HUES64 (cell line): ENCODE measurements around the gene KLHL30.

Experiments
- H3K27ac ChIP-seq: 2 replicates; pipeline ENCODE4 v1.7.0; 2013; ENCODE audit warnings: low read depth, low read length, inconsistent platforms
- H3K27me3 ChIP-seq: 2 replicates; pipeline ENCODE4 v1.6.1; 2013; ENCODE audit warnings: mild to moderate bottlenecking, low read length; ENCODE audit not compliant: insufficient read depth
- H3K36me3 ChIP-seq: 2 replicates; pipeline ENCODE4 v1.6.1; 2013; ENCODE audit warnings: mild to moderate bottlenecking, low read length; ENCODE audit not compliant: insufficient read depth
- H3K4me1 ChIP-seq: 2 replicates; pipeline ENCODE4 v1.6.1; 2013; ENCODE audit warnings: mild to moderate bottlenecking, low read length, moderate library complexity; ENCODE audit not compliant: insufficient read depth
- H3K4me3 ChIP-seq: 2 replicates; pipeline ENCODE4 v1.5.1; 2013; ENCODE audit warnings: mild to moderate bottlenecking, low read length, moderate library complexity
- H3K9ac ChIP-seq: 2 replicates; pipeline ENCODE4 v1.6.1; 2013; ENCODE audit warnings: mild to moderate bottlenecking, low read depth, low read length
- H3K9me3 ChIP-seq: 2 replicates; pipeline ENCODE4 v1.6.1; 2013; ENCODE audit warnings: low read depth, low read length; ENCODE audit not compliant: insufficient read depth
- WGBS: fragments of 150-250, 120-280 bp; methylation state at CpG from one replicate; pipeline ENCODE4 v1.1.7; 2013; ENCODE audit warnings: missing lambda C conversion rate; 5-methylcytosine and 5-hydroxymethylcytosine counted together

Gene KLHL30

GRCh38 chr2:238172439-238172838, 34.0 kb downstream of the KLHL30 start:
- no peaks in the 10 kb centered on the region for H3K4me1 ChIP-seq

GRCh38 chr2:238173692-238174091, 35.2 kb downstream of the KLHL30 start:
- H3K4me3 ChIP-seq, result no peak overlapping the region
- no peak overlapping the region for H3K27ac ChIP-seq
- H3K27me3 ChIP-seq, result no peaks in the 10 kb centered on the region
- no peaks in the 10 kb centered on the region for H3K4me1 ChIP-seq
- H3K9ac ChIP-seq, result no peak overlapping the region
- 91% methylated on average over 2 of the region's 2 CpGs for WGBS
- no peaks in the 10 kb centered on the region for H3K9me3 ChIP-seq
- H3K36me3 ChIP-seq, result peaks cover 72% of the 10 kb centered on the region

More at GRCh38 chr2:238172439-238172838, 34.0 kb downstream of the KLHL30 start:
- H3K36me3 ChIP-seq, result peaks cover 60% of the 10 kb centered on the region
- H3K27me3 ChIP-seq, result no peaks in the 10 kb centered on the region
- H3K9me3 ChIP-seq, result no peaks in the 10 kb centered on the region
- WGBS, result 93% methylated on average over 14 of the region's 14 CpGs
- no peak overlapping the region for H3K9ac ChIP-seq
- H3K4me3 ChIP-seq, result no peak overlapping the region
- no peak overlapping the region for H3K27ac ChIP-seq

- 97% methylated on average over 8 of the region's 8 CpGs for WGBS
- H3K4me3 ChIP-seq, result no peak overlapping the region
- H3K9ac ChIP-seq, result no peak overlapping the region
- H3K36me3 ChIP-seq, result peaks cover 74% of the 10 kb centered on the region
- H3K9me3 ChIP-seq, result no peaks in the 10 kb centered on the region
- H3K27ac ChIP-seq, result no peak overlapping the region
- no peaks in the 10 kb centered on the region for H3K27me3 ChIP-seq
- H3K4me1 ChIP-seq, result no peaks in the 10 kb centered on the region
Measured at GRCh38 chr2:238174291-238174690, 35.8 kb downstream of the KLHL30 start.

- Histone ChIP-seq H3K4me3 (no peak overlapping the region), H3K27me3 (no peaks in the 10 kb centered on the region), H3K9me3 (no peaks in the 10 kb centered on the region), H3K9ac (no peak overlapping the region), H3K36me3 (peaks cover 75% of the 10 kb centered on the region), H3K27ac (no peak overlapping the region), H3K4me1 (no peaks in the 10 kb centered on the region)
- 91% methylated on average over 3 of the region's 3 CpGs for WGBS
Measured at GRCh38 chr2:238174701-238175100, 36.2 kb downstream of the KLHL30 start.

- peaks cover 81% of the 10 kb centered on the region for H3K36me3 ChIP-seq
- H3K4me3 ChIP-seq, result no peak overlapping the region
- no peaks in the 10 kb centered on the region for H3K9me3 ChIP-seq
- H3K27me3 ChIP-seq, result no peaks in the 10 kb centered on the region
- H3K9ac ChIP-seq, result no peak overlapping the region
- no peak overlapping the region for H3K27ac ChIP-seq
- no peaks in the 10 kb centered on the region for H3K4me1 ChIP-seq
Measured at GRCh38 chr2:238176613-238177012, 38.1 kb downstream of the KLHL30 start.

GRCh38 chr2:238180554-238180953, 42.1 kb downstream of the KLHL30 start:
- no peak overlapping the region for H3K9ac ChIP-seq
- no peak overlapping the region for H3K27ac ChIP-seq
- H3K9me3 ChIP-seq, result no peaks in the 10 kb centered on the region
- WGBS, result 99% methylated on average over 5 of the region's 5 CpGs
- H3K36me3 ChIP-seq, result peaks cover 91% of the 10 kb centered on the region
- no peaks in the 10 kb centered on the region for H3K4me1 ChIP-seq
- H3K4me3 ChIP-seq, result no peak overlapping the region
- no peaks in the 10 kb centered on the region for H3K27me3 ChIP-seq

- Histone ChIP-seq H3K27ac (no peak overlapping the region), H3K4me3 (no peak overlapping the region), H3K27me3 (no peaks in the 10 kb centered on the region), H3K4me1 (no peaks in the 10 kb centered on the region), H3K36me3 (peaks cover 98% of the 10 kb centered on the region), H3K9me3 (no peaks in the 10 kb centered on the region), H3K9ac (no peak overlapping the region)
- 93% methylated on average over 6 of the region's 6 CpGs for WGBS
Measured at GRCh38 chr2:238182362-238182761, 43.9 kb downstream of the KLHL30 start.

- Histone ChIP-seq H3K36me3 (peaks cover 98% of the 10 kb centered on the region), H3K9ac (no peak overlapping the region), H3K27ac (no peak overlapping the region), H3K27me3 (no peaks in the 10 kb centered on the region), H3K4me3 (no peak overlapping the region), H3K4me1 (no peaks in the 10 kb centered on the region), H3K9me3 (no peaks in the 10 kb centered on the region)
- 98% methylated on average over 4 of the region's 4 CpGs for WGBS
Measured at GRCh38 chr2:238183821-238184220, 45.4 kb downstream of the KLHL30 start.

- 97% methylated on average over 17 of the region's 17 CpGs for WGBS
- Histone ChIP-seq H3K27me3 (no peaks in the 10 kb centered on the region), H3K4me1 (no peaks in the 10 kb centered on the region), H3K9me3 (no peaks in the 10 kb centered on the region), H3K9ac (no peak overlapping the region), H3K4me3 (no peak overlapping the region), H3K27ac (no peak overlapping the region), H3K36me3 (peaks cover 87% of the 10 kb centered on the region)
Measured at GRCh38 chr2:238187618-238188548, 49.4 kb downstream of the KLHL30 start.

GRCh38 chr2:238190445-238190844, 52.0 kb downstream of the KLHL30 start:
- no peaks in the 10 kb centered on the region for H3K4me1 ChIP-seq
- H3K9me3 ChIP-seq, result no peaks in the 10 kb centered on the region
- peaks cover 80% of the 10 kb centered on the region for H3K36me3 ChIP-seq
- H3K9ac ChIP-seq, result no peak overlapping the region
- H3K4me3 ChIP-seq, result no peak overlapping the region
- no peak overlapping the region for H3K27ac ChIP-seq
- H3K27me3 ChIP-seq, result no peaks in the 10 kb centered on the region
- WGBS, result 94% methylated on average over 2 of the region's 2 CpGs
